GM19099 (cell line): ENCODE results near the gene DPY19L3.

Experiments
- POLR2A ChIP-seq: IDR thresholded peaks from 3 replicates; pipeline ENCODE4 v1.6.1; 2011; ENCODE audit warnings: low read depth; ENCODE audit not compliant: insufficient read length; ENCODE audit errors: extremely low read depth

The DPY19L3 gene

DNA sequence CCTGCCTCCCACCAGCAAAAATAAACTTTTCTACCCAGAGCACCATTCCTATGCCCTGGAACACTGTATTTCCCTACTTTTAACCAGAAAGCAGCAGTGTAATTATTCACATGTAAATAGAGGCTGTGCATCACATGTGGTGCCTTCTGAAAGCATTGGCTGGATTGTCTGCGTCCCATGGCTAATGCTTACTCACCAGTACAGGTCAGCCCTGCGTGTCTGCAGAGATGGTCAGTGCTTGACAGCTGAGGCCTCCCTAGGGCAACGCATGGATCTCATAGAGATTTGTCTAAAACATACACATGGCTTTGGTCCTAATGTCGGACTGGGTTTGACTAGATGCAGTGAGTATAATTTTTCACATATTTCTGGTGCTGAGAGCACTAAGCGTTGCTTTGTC is 64.2 kb downstream of the DPY19L3 start:
- TF ChIP-seq POLR2A, result no peak

DNA sequence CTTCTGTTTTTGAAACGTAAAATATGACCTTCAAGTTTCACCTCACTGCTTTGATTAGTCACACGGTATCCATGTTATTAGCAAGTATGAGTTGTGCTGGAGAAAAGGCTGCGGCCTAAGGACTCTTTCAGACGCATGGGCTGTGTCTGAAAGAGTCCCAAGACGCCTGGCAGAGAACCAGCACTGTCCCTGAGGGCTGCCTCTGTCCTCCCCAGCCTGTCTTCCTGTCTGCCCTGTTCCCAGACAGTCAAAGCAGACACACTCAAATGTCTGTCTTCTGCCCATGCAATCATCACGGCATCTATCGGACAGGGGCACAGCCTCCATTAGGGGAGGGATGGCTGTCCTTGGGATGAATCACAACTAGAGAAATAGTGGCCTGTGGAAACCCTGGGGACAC is 65.5 kb downstream of the DPY19L3 start:
- TF ChIP-seq POLR2A, result no peak

DNA sequence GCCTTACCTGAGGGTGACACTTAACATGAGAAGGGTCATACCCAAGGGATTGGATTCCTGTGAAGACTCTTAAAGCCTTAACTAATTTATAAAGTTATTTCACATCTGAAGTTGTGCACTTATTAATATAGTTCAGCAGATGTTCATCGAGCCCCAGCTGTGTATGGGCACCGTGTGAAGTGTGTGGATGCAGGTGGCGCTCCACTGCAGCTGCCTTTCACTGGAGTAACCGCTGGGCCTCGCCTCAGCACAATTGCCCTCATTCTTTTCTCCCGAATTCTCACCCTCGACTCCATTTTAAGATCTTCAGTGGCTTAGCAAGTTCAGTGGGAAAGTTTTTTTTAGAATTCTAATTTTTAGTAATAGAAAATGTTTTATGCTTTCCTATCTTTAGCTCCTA is 66.2 kb downstream of the DPY19L3 start:
- no peak for TF ChIP-seq POLR2A

DNA sequence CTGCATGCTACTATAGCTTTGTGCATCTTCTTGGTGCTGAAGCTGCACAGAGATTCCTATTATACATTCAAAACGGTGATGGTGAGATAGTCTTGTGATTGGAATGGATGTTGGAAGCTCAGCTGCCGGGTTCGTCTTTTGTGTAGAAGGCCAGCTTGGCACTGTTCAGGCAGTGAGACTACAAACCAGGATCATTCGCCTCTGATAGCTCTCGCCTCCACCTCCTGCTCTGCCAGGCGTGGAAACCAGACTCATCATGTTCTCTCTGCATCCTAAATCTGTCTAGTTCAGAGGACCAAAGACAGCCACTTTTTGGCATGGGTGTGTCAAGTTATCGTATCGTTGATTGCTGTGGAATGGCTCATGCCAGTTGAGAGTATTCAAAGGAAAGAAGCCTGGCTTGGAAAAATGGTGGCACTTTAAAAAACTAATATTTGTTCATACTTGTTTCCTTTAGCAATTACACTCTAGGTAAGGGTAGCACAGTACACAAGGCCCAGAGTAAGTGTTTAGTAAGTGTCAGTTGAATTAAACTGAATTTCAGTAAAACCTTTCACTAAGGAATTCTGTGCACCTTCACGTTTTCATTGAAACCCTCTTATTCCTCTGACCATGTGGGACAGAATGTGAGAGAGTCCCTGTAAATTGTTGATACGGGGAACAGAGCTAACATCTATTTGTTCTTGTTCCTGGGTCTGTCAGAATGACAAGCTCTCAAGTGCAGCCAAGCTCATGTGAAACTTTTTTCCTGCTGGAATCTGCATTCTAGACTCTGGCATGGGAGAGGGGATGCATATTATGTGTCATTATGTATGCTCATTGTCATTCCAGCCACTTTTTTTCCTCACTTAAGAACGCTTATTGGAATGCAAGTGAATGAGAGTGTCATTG is 69.8 kb downstream of the DPY19L3 start:
- TF ChIP-seq POLR2A, result no peak

DNA sequence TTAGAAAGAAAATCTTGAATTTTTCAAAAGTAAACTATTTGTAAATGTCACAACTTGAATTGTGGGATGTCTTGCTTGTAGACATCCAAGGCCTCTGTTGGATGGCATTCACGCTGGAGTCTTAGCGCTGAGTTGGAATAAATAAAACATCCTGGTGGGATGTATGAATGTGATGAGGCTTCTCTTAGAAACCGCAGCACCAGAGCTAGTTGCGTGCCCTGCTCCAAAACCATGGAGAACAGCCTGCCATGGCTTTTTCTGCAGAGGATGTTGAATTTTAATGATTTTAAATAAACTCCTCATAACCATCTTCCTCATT is 70.4 kb downstream of the DPY19L3 start:
- no peak for TF ChIP-seq POLR2A

DNA sequence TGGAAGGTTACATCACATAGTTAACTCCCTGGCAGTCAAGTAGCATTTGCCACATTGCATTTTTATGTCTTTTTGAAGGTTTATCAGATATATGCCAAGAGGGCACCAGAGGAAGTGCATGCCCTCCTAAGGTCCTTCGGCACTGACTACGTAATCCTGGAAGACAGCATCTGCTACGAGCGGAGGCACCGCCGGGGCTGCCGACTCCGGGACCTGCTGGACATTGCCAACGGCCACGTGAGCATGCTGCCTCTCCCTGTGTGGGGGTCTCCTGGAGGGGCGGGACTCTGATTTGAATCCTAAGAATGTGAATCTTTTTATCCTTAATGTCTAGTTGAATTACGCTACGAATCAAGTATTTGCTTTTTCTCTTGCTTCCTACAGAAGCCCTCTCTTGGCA is 74.8 kb downstream of the DPY19L3 start:
- no peak for TF ChIP-seq POLR2A

DNA sequence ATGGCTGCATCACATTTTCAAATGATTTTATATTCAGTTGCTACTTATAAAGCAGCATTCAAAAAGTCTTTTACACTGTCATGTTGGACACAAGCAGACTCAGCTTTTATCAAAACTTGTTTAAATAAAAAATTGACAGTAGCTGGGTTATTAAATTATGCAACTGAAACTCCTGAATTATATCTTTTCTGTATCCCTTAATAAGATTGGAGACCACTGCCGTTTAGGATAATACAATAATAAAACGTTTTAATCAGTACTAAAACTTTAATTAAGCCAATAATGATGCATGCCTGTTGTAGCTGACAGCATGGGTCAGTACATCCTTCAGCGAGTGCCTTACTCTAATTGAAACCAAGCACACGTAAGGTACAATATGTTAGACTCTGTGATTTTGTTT is 78.0 kb downstream of the DPY19L3 start:
- no peak for TF ChIP-seq POLR2A

DNA sequence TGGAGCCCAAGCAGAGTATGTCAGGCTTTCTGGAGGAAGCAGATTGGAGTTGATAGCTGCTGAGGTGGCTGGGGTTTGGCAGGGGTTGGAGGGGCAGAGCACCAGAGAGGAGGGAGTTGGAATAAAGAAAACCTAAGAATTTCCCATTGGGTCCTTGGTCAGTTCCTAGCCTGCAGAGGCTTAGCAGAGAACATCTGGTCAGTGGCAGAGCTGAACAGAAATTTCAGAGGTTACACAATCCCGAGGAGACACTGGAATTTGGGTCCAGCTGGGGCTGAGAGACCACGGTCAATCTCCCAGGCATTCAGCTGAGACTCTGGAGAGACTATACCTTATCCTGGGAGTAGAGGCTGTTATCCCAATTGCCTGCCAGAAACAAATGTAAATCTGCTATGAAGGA is 84.4 kb downstream of the DPY19L3 start:
- TF ChIP-seq POLR2A, result no peak

DNA sequence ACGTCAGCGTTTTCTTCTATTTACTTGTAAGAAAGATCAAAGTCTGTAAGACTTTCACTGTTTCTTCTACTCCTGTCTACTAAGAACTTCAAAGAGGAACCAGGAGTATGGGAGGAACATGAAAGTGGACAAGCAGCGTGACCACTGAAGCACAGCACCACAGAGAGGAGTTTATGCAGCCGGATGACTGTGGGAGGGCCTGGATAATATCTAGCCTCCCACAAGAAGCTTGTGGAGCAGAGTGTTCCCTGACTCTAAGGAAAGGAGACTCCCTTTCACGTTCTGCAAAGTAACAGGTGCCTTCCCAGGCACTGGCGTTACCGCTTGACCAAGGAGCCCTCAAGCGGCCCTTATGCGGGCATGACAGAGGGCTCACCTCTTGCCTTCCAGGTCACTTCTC is 91.8 kb downstream of the DPY19L3 start:
- no peak for TF ChIP-seq POLR2A

DNA sequence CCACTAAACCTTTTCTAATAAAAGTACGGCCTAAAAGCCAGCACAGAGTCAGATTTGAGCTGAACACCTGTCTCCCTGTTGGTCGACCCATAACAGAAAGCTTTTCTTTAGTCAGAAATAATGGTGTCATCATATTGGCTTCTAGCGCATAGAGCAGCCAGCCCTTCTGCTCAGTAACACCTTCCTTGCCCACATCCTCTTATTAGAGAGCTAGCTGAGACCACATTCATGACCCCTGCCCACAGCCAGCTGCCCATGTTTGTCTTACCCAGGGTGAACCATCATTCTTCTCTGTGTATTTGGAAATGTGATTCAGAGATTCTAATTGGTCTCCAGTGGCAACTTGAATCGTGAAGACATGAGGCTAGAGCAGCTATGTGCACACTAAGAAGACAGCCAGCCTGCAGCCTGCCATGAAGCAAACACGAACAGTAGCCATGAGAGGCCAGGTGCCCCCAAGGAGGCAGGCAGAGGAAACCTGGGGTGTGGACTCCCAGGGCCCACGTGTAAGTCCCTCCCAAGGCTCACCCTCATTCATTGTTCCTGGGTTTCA is 93.2 kb downstream of the DPY19L3 start:
- no peak for TF ChIP-seq POLR2A

DNA sequence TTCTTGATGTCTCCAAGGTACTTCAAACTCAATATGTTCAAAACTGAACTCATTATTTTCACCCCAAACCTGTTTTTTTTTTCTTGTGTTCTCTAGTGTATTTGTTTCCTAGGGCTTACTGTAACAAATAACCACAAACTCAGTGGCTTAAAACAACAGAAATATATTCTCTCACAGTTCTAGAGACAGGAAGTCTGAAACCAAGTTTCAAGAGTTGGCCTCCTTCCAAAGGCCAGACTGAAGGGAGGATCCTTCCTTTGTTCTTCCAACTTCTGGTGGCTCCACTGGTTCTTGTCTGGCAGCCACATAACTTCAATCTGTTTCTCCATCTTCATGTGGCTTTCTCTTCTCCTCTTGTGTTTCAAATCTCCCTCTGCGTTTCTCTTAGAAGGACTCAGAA is 113.5 kb downstream of the DPY19L3 start:
- no peak for TF ChIP-seq POLR2A

DNA sequence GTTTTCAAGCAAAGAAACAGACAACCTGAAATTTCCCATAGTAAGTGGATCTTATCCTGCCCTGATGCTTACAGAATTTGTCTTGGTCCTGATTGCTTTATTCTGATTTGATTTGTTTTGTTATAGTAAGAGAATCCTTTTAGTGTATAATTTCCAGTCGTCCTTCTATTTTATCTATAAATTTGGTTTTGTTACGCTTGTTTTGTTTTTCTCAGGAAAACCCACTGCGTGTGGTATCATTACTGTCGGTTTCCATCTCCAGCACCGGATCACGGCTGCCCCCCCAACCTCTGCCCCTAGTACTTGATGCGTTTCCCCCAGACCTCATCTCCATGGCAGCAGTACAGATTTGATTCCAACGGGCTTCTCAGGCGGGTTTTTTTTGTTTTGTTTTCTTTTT is 117.4 kb downstream of the DPY19L3 start:
- TF ChIP-seq POLR2A, result no peak

DNA sequence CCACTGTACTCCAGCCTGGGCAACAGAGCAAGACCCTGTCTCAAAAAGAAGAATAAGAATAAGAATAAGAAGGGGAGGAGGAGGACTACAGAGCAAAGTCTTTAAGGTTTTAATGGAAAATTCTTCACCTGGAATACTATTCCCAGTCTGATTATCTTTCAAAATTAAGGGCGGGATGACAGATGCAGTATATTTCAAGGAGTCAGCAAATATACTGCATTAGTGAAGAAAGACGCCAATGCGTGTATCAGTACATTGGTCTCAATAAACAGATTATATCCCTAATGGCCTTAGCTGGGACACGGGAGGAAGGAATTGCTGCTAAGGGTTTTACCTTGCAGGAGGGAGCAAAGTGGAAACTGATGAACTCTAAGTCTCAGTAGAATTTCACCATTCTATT is 121.3 kb downstream of the DPY19L3 start:
- no peak for TF ChIP-seq POLR2A

DNA sequence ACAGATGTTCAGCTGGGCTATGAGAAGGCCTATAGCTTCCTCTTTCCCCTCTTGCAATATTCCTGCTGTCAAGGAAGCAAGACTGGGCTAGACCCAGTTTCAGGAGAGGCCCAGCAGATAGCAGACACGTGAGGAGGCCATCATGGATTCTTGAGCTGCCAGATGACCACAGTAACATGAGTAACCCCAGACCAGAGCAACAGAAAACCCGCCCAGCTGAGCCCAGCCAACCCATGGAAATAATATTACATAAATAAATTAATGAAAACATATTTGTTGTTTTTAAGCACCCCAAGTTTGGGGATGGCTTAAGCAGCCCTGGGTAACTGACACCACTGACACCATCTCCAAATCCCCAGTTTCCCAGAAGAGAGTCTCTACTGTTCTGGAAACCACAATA is 125.2 kb downstream of the DPY19L3 start:
- TF ChIP-seq POLR2A, result no peak

DNA sequence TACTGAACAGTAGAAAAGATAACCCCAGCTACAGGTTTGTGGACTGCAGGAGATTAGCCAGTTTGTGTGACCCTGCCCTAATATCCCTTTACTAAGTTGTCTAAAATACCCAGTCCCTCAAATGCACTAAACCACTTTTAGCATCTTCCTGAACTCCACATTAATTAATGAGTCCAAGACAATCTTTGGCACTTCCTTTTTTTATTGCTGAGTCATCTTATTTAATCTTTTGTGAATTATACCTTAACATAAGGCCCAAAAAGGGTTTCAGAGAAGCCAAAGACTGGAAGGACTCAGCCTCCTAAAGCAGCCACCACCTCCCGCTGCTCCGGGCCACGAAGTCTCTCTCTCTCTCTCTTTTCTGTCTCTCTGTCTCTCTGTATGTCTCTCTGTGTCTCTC is 126.7 kb downstream of the DPY19L3 start:
- TF ChIP-seq POLR2A, result no peak
